NK-92 treated with Interleukin-12 subunit alpha and Interleukin-12 subunit beta, amount 100 ng/mL, for 24 hours (cell line): ENCODE results near the gene PAM16.

Source experiments
- DNase-seq: peaks from one replicate; lab custom pipeline; 2025; lab: John Stamatoyannopoulos, UW

Gene PAM16

DNA sequence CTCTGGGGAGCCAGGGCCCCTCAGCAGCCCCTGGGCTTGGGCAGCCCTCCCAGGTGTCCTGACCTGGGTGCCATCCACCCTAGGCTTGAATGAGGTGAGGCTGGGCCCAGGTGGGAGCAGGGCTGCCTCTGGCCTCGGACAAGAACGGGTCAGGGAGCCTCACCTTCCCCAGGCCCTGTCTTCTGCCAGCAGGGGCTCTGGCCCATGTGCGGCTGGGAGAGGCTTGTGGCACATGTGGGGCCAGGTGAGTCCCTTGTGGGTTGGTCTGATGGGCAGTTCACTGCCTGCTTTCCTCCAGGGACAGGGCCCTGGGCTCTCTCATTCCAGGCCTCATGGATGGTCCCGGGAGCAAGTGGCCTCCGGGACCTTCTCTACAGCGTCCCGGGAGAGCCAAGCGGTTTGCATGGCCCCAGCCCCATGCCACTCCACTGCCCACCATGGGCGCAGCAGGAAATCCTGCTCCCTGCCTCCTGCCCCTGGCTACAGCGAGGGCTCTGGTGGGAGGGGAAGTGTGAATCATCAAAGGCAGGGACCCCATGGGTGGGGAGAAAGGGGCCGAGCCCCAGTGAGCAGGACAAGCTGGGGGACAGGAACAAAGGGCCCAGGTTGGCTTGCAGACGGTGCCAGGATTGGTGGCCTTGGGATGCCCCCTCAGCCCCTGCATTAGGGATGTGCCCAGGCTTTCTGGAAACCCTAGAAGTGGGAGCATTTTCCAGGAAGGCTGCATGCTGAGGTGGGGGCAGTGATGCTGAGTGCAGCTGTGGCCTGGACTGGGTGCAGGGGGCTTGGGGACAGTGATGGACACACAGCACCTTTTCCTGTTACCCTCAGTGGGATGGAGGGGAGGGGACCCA lies 32.7 kb upstream of the PAM16 start:
- no peak for DNase-seq

DNA sequence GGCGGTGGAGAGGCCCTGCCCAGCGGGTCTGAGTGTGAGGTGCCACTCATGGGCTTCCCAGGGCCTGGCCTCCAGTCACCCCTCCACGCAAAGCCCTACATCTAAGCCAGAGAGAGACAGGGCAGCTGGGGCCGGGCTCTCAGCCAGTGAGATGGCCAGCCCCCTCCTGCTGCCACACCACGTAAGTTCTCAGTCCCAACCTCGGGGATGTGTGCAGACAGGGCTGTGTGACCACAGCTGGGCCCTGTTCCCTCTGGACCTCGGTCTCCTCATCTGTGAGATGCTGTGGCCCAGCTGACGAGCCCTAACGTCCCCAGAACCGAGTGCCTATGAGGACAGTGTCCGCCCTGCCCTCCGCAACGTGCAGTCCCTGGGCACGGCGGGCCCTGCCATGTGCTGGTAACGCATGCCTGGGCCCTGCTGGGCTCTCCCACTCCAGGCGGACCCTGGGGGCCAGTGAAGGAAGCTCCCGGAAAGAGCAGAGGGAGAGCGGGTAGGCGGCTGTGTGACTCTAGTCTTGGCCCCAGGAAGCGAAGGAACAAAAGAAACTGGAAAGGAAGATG lies 31.8 kb upstream of the PAM16 start:
- DNase-seq = no peak

DNA sequence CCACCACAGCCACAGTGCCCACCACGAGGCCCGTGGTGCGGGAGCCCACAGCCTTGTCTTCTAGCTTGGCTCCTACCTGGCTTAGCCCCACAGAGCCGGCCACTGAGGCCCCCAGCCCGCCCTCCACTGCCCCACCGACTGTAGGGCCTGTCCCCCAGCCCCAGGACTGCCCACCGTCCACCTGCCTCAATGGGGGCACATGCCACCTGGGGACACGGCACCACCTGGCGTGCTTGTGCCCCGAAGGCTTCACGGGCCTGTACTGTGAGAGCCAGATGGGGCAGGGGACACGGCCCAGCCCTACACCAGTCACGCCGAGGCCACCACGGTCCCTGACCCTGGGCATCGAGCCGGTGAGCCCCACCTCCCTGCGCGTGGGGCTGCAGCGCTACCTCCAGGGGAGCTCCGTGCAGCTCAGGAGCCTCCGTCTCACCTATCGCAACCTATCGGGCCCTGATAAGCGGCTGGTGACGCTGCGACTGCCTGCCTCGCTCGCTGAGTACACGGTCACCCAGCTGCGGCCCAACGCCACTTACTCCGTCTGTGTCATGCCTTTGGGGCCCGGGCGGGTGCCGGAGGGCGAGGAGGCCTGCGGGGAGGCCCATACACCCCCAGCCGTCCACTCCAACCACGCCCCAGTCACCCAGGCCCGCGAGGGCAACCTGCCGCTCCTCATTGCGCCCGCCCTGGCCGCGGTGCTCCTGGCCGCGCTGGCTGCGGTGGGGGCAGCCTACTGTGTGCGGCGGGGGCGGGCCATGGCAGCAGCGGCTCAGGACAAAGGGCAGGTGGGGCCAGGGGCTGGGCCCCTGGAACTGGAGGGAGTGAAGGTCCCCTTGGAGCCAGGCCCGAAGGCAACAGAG lies 31.0 kb upstream of the PAM16 start:
- no peak for DNase-seq

DNA sequence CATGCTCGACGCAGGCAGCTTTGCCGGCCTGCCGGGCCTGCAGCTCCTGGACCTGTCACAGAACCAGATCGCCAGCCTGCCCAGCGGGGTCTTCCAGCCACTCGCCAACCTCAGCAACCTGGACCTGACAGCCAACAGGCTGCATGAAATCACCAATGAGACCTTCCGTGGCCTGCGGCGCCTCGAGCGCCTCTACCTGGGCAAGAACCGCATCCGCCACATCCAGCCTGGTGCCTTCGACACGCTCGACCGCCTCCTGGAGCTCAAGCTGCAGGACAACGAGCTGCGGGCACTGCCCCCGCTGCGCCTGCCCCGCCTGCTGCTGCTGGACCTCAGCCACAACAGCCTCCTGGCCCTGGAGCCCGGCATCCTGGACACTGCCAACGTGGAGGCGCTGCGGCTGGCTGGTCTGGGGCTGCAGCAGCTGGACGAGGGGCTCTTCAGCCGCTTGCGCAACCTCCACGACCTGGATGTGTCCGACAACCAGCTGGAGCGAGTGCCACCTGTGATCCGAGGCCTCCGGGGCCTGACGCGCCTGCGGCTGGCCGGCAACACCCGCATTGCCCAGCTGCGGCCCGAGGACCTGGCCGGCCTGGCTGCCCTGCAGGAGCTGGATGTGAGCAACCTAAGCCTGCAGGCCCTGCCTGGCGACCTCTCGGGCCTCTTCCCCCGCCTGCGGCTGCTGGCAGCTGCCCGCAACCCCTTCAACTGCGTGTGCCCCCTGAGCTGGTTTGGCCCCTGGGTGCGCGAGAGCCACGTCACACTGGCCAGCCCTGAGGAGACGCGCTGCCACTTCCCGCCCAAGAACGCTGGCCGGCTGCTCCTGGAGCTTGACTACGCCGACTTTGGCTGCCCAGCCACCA lies 30.2 kb upstream of the PAM16 start:
- DNase-seq = no peak

DNA sequence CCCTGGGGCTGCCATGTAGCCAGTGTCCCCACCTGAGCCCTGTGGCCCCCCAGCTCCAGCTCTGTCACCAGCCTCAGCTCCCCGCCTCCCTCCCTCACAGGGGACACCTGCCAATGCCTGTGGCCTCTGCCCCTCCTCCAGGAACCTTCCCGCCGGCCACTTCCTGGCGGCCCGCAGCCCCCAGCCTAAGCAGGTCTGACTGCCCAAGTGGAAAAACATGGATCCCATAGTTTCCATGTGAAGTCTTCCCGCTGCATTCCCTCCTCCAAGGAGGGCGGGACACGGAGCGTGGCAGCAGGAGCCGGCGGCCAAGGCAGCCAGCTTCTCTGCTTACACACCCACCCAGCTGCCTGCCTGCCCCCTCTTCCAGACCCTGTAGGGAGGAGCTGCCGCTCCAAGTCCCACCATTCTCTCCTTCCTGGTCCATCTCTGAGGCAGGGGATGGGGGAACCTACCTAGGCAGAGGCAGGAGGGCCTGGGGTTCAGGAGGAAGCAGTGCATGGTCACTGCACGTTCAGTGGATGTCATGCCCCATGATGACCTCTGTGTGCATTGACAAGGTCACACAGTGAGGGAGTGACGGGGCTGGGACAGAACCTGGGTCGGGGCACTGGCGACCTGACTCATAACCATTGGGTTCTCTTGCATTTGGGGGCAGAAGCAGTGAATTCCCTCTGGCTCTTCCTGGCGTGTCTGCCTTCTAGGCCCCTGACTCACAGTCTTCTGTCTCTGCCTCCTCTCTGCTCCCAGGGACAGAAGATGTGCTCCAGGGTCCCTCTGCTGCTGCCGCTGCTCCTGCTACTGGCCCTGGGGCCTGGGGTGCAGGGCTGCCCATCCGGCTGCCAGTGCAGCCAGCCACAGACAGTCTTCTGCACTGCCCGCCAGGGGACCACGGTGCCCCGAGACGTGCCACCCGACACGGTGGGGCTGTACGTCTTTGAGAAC lies 29.3 kb upstream of the PAM16 start:
- DNase-seq = no peak

DNA sequence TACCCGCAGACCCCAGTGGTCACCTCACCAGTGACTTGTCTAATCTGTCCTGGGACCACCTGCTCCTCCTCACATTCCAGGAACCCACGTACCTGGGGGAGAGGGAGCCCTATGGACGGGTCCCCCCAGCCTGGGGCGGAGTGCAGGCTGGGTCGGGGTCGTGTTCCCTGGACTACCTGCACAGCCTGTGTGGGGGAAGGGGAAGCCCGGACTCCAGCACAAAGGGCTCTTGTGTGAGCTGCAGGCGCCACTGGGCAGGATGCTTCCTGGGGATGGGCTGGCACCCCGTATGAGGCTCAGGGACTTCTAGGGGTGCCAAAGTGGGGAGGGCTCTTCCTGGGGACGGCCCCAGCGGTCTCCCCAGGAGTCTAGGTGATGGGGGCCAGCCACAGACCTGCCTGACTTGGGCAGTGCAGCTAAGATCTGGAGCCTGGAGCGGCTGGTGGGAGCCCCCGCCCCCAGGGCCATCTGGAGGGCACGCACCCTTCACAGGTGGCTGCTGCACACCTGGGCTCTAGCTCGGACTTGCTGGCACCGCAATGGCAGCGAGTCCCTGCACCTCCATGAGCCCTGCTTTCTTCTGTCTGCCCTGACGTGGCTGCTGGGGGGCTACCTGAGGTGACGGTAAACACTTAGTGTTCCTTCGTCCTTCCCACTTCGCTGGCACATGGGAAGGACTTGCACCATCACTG lies 28.0 kb upstream of the PAM16 start:
- DNase-seq = no peak

DNA sequence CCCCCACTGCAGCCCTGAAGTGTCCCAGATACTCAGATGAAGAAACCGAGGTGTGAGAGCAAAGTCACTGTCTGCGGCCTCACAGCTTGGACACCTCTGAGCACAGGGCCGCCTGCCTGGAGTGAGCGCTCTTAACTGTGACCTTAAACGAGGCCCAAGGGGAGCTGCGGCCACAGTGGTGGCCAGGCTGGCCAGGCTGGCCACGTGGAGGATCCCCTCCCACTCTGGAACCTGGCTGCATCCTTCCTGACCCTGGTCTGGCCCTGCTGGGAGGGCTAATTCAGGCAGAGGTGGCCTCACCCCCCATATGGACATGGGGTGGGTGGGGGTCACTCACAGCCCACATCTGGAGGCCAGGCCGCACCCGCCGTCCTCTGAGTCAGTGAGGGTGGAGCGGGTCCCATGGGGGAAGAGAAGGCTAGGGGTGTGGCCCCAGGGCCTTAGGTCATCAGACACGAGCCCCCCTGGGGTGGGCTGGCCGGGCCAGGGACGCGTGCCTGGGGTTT lies 27.1 kb upstream of the PAM16 start:
- no peak for DNase-seq

DNA sequence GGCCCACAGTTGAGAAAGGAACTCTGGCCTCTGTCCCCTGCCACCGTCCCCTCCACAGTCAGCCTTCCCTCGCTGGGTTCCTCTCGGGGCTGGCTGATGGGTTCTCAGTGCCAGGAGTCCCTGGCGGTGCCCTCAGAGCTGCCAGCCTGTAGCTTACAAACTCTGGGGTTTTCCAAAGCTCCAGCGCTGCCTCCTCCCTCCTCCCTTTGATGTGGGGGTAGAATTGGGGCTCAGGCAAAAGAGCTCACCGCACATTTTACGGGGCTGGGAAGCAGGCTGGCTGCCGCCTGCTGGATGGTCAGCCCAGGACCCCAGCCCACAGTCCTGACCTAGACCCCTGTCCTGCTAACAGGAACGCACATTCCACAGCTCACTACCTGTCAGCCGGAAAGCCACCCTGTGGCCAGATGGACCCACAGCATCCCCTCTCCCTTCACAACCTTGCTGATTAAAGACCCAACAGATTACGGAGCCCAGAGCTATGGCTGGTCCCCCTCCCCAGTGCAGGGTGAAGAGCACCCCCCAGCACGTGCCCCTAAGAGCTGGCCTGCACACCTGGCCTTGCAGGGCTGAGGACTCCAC lies 26.5 kb upstream of the PAM16 start:
- no peak for DNase-seq

DNA sequence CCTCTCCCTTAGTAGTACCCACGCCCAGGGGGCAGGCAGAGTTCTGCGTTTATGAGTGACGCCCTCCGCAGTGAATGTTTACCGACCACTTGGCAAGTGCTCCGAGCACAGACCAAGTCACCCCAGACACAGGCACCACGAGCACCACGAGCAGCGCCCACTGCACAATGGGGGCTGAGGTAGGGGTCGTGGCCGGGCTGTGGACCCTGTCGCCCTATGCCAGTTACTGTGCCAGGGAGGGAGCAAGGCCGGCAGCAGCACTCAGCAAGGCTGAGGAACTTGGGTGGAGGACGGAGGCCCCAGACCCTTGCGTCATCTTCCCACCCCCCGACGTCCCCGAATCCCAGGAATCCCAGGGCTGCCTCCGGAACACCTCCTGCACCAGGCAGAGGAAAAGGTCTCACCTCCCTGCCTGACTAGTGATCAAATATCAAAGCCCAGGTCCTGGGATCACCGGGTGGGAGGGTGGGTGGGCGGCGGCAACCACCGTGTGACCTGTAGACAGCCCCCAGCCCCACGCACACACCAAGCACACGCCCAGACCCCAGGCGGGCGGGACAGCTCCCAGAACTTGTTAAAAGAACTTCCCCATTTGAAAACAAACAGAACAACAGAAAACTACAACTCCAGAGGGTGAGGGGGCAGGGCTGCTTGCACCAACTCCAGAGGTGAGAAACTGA lies 25.9 kb upstream of the PAM16 start:
- DNase-seq = no peak

DNA sequence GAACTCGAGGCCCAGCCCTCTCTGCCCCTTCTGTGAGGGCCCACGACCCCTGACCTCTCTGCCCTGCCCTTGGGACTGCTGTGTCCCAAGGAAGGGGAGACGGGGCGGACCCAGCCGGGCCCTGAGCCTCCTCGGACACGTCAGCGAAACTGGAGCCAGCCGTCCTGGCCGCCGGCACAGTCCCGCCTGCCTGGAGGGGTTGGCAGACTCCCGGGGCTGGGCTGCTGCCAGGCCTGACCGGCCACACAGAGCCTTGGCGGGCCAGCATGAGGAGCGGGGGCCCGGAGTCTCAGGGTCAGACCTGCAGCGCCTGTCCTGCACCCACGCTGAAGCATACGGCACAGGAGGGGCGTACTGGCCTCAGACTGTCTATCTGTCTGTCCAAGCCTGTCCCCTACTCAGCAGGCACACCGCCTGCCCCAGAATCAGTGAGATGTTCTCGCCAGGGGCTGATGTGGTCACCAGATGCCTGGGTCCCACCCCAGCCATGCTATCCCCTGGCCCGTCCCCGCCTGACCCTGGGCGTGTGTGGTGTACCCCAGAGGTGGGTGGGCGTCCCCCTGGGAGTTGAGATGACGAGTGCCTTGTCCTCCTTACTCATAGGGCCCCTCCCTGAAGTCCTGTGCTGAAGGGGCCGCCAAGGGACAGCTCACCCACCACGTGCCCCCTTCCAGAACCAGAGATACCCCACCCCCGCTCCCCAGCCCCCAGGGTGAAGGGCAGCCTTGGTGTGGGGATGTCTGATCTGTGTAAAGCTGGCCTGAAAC lies 25.2 kb upstream of the PAM16 start:
- no peak for DNase-seq

DNA sequence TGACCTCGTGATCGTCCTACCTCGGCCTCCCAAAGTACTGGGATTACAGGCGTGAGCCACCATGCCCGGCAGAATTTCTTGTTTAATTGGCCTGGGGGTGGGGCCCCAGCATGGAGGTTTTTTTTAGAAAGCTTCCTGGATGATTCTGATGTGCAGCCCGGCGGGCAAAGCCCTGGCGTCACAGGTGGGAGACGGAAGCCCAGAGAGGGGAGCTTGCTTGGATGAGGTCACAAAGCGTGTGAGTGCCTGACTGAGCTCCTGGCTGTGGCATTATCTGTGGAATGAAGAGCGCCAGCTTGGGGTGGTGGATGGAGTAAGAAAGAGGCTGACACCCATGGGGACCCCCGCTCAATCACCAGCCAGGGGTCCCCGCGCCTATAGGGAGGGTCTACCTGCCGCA lies 24.6 kb upstream of the PAM16 start:
- no peak for DNase-seq

DNA sequence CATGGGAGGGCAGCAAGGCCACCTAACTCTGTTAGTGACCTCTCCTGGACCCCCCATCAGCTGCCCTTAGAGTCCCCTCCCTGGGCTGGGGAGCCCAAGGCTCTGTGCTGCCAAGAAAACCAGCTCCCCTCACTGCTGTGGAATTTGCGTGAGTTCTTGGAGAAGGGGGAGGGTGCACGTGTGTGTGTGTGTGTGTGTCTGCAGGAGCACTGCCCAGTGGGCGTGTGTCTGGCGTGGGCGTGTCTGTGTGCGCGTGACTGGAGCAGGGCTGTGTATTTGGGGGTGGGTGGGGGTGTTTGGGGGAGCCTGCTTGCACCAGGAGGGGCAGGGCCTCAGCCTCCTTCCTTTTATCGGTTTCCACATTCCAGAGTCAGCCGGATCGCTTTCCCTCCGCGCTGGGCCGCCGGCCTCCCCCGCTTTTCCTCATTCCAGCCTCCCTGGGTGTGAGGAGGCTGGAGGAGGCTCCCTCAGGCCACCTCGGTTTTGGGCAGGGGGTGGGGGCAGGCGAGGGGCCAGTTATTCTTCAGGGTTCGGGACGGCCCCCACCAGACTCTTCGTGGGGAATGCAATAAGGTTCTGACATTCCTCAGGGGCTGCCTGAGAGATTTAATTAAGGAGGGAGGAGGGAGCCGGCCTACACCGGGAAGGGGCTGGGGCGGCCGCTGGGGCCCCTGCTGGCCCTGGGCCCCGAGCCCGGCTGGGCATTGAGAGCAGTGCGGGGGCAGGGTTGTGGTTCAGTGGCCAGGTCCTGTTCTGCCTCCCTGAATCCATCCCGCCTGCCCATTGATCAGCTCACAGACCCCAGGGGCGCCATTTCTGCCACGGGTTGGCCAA lies 23.0 kb upstream of the PAM16 start:
- no peak for DNase-seq

DNA sequence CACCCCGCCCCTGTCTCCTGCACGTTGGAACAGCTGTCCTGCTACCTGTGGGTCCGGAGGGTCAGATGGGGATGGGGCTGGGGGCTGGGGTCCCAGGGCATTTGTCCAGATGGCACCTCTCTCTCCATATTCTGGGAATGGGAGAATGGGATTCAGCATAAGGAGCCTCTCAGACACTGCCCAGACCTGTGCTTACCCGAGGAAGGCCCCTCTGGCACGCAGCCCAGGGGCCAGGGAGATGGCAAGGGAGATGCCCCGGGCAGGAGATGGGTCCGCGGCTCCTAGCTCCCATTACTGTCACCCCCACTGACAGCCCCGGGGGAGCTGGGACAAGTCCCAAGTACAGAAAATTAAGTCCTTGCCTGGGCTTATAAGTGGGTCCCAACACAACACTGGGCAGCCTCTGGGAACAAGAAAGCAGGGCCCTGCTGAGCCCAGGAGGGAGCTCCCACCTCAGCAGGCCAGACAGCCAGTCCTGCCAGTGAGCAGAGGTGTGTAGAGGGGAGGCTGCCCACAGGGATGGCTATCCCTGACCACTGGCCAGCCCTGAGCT lies 22.3 kb upstream of the PAM16 start:
- no peak for DNase-seq

DNA sequence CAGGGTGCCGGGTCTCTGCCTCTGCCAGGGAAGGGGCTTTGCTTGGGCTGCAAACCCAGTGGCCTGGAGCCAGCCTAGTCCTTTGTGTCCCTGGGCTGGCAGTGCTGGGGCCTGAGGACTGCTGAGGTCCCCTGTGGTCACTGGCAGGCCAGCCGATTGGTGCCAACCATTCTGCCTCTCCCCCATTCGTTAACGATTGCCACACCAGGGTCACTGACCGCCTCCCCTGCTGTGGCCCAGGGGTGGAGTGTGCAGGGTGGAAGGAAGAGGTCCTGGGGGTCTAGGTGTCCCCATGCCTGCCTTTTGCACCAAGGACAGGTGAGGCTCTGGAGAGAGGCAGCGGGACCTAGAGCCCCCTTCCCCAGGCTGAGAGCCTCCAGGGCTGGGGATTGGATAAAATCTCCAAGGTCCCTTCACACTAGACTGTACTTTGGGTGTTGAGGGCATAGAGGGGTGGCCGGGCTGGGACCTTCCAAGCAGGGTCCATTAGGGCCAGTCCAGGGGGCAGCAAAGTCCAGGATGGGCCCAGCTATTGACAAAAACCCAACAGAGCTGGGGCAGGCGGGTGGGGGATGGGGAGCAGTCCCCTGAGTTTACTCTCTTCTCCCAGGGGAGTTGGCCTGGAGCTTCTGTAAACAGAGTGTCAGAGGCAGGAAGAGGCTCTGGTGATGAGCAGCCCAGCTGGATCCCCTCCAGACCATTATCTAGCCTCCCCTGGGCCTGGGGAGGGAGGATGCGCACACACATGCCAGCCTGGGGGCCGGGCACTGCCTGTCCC lies 21.6 kb upstream of the PAM16 start:
- DNase-seq = no peak

DNA sequence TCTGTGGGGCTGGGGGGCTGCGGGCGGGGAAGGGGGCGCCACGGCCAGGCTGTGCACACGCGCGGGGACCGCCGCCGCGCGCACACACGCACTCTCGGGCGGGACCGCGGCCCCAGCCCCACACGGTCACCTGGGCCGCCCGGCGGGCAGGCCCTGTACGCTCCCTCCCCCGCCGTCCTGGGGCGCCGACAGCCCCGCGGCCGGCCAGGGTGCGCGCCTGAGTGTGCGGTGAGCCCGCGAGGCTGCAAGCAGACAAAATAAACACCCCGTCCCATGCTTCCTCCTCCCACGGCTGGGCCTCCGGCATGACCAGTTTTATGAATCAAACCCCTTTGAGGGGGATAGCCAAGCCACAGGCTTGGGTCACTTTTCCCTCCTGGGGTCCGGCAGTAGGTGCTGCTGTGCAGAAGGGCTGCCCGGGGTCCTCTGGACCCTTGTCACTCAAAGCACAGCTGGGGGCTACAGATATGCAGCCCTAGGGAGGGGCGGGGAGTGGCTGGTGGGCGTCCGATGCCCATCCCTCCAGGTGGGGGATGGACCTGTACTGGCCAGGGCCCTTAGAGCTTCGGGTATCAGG lies 21.0 kb upstream of the PAM16 start:
- no peak for DNase-seq
